SK-N-MC (cell line): ENCODE data around the gene ZDHHC7.

Experiments
- EZH2 ChIP-seq: fragments of 200-600 bp; sonication (generic); IDR thresholded peaks from one replicate; pipeline ENCODE4 v1.6.1; 2017; ENCODE audit warnings: antibody characterized with exemption
- FOXP2 ChIP-seq: optimal IDR thresholded peaks from 2 replicates; pipeline ENCODE3; 2011; ENCODE audit warnings: mild to moderate bottlenecking, moderate library complexity; ENCODE audit not compliant: insufficient read depth; ENCODE audit errors: extremely low read length, control extremely low read depth
- POLR2AphosphoS5 ChIP-seq: IDR thresholded peaks from 2 replicates; pipeline ENCODE4 v1.6.1; 2012; ENCODE audit warnings: mild to moderate bottlenecking, low read depth, low read length, borderline replicate concordance

GRCh38 chr16:85055493-85056210 lies 44.3 kb upstream of the ZDHHC7 start:
- TF ChIP-seq EZH2 (no peak), POLR2AphosphoS5 (no peak), FOXP2 (no peak)
